HG02885 (cell line): ENCODE data around the gene PID1.

Experiments used
- ATAC-seq: cut with Tn5 transposase; IDR thresholded peaks from one replicate; pipeline ENCODE4 v1.9.1; 2021; ENCODE audit warnings: mild to moderate bottlenecking; ENCODE audit not compliant: unreplicated experiment, poor library complexity

PID1 gene

DNA sequence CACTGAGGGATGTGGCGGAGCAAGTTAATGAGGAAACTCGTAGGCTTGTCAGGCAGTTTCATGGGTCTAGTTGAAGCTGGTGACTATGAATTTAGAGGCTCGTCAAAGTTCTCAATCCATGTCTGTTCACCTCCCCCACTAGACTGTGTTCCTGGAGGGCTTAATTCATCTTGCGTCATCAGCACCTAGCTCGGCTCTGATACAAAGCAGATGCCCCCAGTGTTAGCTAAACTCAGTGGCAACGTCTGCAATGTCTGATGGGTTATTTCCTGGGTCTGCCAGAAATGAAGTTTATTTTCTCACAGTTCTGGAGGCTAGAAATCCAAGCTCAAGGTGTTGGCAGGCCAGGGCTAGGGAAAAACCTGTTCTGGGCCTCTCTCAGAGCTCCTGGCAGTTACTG is 140.6 kb downstream of the PID1 start:
- no peak for ATAC-seq

DNA sequence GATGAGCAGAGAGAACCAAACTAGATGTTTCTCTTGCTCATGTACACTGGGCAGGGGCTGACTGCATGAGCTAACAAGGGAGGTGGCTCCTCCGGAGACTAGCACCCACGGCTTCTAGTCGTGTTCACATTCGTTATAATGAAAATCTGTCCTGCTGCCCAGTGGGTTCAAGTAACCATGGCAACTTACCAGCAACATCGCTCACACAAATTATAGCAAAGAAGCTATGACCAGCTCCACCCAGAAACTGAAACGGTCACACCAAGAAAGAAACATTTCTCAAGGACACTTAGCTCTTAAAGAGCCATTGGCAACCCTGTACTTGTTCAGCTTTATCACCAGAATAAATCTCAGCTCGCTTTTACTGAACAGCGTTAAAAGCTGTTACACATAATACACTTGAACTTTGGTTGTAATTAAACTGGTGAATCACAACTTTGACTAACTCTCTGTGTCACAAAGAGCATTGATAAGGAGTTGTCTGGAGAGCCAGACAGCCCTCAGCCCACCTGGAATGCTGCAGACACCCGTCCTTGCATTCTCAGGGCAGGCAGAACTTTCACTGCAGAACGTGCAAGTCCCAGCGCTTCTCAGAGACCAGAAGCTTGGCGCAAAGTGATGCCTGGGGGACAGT is 141.2 kb downstream of the PID1 start:
- ATAC-seq: no peak

DNA sequence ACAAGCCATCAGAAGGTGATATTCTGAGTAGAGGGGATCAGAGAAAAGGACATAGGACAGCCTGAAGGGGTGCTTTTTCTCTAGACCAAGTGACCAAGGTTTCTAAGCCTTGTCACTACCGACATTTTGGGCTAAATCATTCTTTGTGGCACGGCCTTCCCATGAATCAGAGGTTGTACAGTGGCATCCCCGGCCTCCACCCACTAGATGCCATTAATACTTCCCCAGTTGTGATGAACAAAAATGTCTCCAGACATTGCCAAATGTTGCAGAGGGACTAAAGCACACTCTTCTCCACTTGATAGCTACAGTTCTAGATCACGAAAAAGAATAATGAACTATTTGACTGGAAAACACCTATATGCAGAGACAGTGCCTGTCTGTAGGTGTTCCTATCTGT is 143.6 kb downstream of the PID1 start:
- no peak for ATAC-seq

- ATAC-seq: no peak
Observed at GRCh38 chr2:229126066-229126465, 145.0 kb downstream of the PID1 start.

- no peak for ATAC-seq
Observed at GRCh38 chr2:229124136-229124535, 147.0 kb downstream of the PID1 start.

GRCh38 chr2:229118927-229119326 is 152.2 kb downstream of the PID1 start:
- ATAC-seq: peak; percentile 84

DNA sequence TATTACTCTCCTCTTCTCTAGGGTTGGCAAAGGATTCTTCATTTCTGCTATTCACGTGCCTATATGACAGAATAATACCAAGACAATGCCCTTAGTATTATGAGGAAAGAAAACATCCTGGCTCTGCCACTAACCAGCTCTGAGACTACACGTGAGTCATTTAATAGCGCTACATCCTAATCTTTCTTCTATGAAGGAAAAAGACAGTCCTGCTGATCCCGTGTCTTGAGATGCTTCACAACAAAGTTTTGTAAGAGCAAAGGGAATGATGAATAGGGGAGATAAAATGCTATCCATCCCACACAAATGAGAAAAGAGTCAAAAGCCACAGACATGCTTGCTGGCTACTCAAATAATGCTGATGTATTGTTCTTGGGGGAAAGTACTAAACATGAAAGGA is 152.8 kb downstream of the PID1 start:
- ATAC-seq: no peak

- ATAC-seq: no peak
Observed at GRCh38 chr2:229111744-229112143, 159.3 kb downstream of the PID1 start.

DNA sequence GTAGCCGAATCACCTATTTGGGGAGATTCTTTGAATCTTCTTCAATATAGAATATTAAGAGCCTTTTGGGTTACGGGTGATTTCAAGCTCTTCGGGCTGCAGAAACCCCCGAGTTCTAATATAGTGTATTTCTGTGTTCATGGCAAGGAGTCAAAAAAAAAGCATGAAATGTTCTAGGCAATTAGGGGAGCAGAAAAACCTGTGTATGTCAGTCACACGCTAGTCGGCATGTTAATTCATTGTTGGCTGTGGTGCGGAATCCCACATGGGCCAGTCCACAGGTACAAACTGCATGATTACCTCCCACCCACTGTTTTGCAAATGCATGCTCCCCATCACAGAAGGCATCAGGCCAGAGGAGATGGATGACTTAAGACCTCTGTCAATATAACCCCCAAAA is 161.9 kb downstream of the PID1 start:
- ATAC-seq: no peak

GRCh38 chr2:229107601-229108000 is 163.5 kb downstream of the PID1 start:
- no peak for ATAC-seq

DNA sequence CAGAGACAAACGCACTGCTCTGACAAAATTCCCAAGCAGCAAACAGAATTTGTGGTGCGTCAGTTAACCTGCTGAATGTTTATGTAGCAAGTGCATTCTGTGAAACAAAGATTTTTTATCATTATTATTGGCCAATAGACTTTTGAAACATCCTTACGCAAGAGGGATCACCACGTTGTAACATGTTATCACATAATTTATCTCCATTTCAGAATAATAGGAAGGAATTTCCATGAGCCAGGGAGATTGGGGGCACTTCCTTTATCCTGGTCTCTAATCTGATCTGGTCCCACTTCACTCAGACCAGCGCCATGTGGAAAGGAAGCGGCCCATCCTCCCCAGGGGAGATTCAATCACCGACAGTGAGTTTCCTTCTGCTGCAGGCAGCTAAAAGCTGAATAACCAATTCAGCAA is 166.1 kb downstream of the PID1 start:
- no peak for ATAC-seq

DNA sequence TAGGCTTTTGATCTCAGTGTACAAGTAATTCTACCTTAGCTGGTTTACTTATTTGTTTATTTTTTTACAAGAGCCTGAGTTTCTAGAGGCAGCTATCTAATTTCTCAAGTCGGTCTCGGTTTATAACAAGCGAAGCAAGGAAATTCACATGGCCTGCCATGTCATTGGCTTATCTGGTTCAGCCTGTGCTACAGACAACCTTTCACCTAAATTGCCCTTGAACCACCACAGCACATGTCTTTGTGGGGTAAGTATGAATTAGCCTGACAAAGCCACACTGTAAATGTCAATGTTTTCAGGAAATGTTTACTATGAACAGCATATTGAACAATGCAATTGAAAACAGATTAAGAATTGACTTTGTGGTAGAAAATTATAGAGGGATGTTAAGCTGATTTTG is 167.1 kb downstream of the PID1 start:
- no peak for ATAC-seq

DNA sequence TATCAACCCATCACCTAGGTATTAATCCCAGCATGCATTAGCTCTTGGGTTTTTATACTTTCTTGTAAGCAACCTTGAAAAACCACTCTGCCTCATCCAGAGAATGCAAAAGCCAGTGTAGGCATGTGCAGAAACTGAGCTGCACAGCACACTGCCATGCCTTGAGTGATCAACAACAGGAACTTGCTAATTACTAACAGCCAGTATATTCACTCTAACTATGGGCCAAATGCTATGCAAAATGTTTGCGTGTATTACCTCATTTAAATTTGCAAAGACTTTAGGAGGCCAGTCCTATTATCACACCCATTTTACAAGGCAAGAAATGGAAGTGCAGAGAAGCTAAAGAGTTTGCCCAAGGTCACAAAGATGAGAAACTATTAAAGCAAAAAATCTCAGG is 169.8 kb downstream of the PID1 start:
- ATAC-seq: no peak

DNA sequence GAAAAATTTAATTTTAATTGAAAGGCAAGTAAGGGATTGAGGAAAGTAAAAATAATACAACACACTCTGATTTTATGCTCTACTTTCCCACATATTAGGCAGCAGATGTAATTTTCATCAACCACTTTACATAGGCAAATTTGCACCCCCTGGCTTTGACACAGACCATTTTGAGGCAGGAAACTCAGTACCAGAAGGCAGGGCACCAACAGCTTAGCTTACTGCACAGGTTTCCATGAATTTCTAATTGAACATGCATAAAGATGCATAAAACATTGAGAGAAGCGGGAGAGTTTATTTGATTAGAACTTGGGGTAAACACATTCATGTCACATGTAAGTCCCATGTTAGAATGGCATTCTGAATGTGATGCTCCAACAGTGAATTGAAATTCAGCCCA is 171.9 kb downstream of the PID1 start:
- no peak for ATAC-seq

DNA sequence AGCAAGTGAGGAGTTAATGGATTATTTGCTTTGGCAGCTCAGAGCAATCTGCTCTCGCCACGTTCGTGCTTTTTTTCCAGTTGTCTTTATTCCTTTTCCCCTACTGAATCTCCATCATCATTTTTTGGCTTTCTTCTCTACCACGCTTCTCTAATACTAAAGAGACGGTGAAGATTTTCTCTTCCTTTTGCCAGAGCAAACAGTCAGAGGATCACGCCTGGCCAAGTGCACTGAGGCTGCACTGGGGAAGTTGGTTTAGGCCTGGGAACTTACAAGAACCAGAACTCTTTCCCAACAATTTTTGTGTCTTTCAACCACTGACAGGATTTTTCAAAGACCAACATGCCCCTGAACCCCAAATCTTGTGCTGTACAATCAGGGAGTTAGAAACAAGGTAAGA is 172.3 kb downstream of the PID1 start:
- no peak for ATAC-seq

DNA sequence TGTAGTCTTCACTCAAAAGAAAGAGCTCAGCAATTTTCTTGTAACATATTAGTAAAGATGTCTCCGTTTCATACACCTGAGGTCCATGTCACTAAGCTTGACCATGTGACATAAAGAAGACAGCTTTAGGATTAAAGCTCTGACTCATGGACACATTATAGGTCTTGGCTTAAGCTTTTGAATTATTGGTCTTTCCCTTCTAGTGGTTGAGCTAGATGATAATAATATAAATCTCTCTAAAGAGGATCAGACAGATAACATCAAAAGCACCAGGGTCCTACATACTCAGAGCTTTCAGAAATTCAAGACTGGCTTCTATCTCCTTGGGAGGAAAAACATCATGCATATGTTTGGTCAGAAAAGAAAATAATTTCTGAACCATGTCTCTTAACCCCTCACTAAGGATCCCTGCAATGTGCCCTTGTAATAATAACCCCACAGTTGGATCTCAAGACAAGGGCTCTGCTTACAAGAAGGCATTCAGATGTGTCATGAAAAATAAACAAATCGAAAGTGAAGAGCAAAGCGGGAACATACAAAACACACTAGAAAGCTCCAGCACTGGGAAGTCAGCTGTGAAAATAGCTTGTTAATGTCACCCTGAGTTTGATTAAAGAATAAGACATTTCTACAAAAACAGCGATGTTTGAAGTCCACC is 174.5 kb downstream of the PID1 start:
- ATAC-seq: no peak

DNA sequence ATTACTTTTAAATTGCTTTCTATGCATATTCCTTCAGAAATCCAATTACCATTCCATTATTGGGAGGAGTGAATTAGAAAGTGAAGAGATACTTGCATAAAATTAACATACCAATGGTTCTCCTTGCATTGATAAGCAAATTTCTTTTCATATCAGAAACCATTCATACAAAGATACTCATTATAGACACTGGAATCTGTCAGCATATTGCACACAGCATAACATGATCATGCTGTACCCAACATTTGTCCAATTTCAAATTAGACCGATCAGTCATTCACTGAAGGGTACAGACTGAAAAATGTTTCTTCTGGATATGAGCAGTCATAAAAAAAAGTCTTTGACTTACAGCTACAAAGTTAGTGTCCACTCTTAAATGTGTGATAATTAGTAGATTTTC is 175.6 kb downstream of the PID1 start:
- ATAC-seq: no peak

DNA sequence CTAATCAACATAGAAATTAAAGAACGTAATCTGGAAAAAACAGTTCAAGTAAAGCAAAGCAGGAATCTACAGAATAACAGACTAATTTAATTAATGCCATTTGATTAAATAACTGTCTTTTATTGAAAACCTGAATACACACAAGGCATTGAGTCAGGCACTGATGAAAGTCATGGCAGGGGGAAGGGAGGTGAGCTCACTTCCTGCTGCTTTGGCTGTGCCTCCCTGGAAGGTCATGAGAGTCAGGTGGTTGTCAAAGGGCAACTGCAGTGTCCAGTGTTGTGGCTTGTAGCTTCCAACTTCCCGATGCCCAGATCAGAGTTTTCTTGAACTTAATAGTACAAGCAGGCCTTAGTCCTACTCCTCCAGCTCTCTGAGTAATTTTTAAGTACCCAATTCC is 180.9 kb downstream of the PID1 start:
- ATAC-seq: no peak

DNA sequence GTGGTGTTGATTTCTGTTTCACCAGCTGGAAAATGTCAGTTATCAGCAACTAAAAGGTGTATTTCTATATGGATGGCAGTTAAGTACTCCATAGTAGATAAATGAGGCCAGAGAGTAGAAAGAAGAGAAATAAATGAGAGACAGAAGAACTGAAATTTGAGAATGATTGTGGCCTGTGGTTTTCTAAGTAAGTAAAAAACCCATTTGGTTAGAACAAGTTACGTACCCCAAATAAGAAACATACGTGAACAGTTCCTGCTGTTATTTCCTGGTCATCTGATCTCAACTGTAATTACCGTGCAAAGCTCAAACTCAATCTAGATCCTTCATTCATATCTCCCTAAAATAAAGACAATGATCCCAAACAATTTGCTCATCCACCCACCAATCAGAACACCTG is 181.3 kb downstream of the PID1 start:
- no peak for ATAC-seq

DNA sequence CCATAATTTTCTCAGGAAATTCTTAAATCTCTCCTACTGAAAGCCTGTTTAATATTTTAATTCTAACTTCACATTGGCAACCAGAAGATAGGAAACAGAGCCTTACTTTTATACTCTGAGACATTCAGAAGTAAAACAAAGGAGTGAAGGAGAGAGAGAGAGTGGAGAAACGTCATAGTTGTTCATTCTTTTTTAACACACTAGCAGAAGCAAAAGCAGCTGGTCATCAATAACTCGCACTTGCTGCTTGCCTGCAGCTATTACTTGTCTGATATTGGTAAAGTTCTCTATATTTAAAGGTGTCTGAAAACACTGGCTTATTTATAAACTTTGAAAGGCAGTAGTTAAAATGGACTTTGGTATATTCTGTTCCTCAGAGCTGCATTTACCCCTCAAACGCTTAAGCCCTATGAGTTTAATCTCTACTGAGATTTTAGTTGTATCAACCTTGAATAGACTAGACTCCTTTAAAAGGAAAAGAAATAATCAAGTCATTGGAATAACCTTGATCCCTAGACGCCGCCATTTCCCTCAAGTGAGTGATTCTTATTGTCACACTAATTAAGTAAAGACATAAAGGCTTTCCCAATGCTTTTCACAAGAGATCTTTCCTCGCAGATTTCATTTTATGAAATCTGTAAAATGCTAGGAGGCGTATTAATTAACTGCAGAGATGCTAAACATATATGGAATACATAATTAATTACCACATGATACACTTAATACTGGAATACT is 182.0 kb downstream of the PID1 start:
- ATAC-seq: no peak

- ATAC-seq: no peak
Observed at GRCh38 chr2:229088517-229088913, 182.6 kb downstream of the PID1 start.
